GM19467 (cell line): Measurements from ENCODE around the gene WDPCP.
"Not testable (repeated sequence)": the region's sequence is repeated elsewhere in the genome, so short reads cannot be mapped to it uniquely, and the experiment has no call there.

ENCODE experiments used
- ATAC-seq: cut with Tn5 transposase; IDR thresholded peaks from one replicate; pipeline ENCODE4 v1.9.1; 2021; ENCODE audit warnings: mild to moderate bottlenecking, moderate library complexity; ENCODE audit not compliant: unreplicated experiment

Gene WDPCP

DNA sequence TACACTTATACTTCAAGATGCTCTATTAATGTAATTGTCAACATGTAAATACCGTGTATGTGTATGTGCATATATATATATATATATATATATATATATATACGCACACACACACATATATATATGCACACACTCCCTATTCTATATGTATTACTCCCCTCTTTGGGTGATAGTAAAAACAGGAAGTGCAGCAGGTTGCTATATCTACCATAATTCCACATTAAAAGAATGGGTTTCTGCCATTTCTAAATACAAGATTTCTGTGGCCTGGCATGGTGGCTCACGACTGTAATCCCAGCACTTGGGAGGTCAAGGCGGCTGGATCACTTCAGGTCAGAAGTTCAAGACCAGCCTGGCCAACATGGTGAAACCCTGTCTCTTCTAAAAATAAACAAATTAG is 460.7 kb downstream of the WDPCP start:
- no peak for ATAC-seq

DNA sequence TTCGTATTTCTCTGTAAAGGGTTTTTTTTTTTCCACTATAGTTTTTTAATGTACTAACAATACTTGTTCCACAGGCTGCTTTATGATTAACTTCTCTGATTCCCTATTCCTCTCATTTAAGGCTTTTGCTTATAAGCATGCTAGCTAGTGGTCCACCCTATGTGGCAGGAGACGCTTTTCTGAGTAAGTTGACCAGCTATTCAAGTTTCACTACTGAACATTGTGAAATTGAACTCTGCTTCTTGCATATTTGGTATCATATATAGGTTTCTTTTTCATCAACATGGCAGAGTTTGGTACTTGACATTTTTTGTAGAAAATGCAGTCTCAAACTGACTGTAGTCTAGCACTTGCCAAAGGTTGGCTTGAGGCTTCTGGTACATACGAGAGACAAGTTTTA is 463.4 kb downstream of the WDPCP start:
- ATAC-seq, result peak; percentile 68

DNA sequence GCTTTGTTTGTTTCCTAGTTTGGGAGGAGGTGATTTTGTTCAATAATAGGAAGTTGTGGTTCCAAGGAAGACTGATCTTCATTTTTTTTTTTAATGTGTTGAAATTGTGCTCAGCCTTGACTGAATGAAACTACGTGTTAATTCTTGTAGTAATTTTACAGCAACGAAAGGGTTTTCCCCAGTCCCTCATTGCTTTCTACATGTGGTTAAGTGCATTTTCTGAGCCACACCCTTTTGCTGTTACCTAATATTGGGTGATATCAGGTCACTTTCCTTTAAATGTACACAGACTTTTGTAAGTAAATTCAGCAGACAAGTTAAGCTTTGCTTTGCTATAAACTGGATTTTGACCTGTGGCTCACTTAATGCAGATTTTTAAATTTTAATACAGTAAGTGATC is 464.1 kb downstream of the WDPCP start:
- ATAC-seq, result no peak

GRCh38 chr2:63122921-63123320 is 465.4 kb downstream of the WDPCP start:
- ATAC-seq, result no peak

GRCh38 chr2:63121055-63121834 is 467.0 kb downstream of the WDPCP start:
- ATAC-seq, result no peak

GRCh38 chr2:63118821-63119220 is 469.5 kb downstream of the WDPCP start:
- ATAC-seq, result no peak

DNA sequence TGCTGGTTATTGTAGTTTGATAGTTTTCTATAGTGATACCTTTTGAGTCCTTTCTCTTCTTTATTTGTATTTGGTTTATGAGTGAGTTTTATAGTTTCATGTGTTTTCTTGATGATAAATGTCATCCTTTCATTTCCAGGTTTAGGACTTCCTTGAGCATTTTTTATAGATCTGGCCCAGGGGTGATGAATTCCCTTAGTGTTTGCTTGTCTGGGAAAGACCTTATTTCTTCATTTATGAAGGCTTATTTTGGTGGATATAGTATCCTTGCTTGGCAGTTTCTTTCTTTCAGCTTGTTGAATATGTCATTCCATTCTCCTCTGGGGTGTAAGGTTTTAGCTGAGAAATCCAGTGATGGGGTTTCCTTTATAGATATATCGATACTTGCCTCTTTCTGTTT is 483.8 kb downstream of the WDPCP start:
- no peak for ATAC-seq

DNA sequence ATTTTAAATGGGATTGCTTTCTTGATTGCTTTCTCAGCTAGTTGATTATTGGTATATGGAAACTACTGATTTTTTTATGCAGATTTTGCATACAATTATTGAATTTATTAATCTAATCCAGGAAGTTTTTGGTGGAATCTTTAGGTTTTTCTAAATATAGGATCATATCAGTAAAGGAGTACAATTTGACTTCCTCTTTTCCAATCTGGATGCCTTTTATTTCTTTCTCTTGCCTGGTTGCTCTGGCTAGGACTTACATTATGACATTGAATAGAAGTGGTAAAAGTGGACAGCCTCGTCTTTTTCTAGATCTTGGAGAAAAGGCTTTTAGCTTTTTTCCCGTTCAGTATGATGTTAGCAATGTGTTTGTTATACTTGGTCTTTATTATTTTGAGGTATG is 486.3 kb downstream of the WDPCP start:
- no peak for ATAC-seq

- no peak for ATAC-seq
Measured at GRCh38 chr2:63099032-63099431, 489.2 kb downstream of the WDPCP start.

GRCh38 chr2:63096491-63096890 is 491.8 kb downstream of the WDPCP start:
- ATAC-seq, result no peak

GRCh38 chr2:63093502-63093901 is 494.8 kb downstream of the WDPCP start:
- no peak for ATAC-seq

GRCh38 chr2:63092857-63093256 is 495.4 kb downstream of the WDPCP start:
- ATAC-seq, result no peak

DNA sequence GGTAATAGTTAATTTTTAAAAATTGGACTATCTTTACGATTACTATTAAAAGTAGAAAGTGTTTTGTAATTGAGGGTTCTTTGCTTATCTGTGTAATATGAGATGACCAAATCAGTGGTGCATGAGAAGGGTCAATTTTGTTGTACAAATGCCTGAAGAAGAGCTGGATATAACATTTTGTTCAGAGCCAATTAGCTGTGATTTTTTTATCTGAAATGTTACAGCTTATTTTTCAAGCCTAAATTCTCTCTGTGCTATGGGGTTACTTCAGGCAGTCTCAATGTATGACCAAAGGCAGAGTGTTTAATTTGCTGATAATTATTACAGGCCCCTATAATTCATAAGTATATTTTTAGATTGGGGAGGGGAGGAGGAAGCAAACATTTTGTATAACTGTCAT is 495.9 kb downstream of the WDPCP start:
- no peak for ATAC-seq

DNA sequence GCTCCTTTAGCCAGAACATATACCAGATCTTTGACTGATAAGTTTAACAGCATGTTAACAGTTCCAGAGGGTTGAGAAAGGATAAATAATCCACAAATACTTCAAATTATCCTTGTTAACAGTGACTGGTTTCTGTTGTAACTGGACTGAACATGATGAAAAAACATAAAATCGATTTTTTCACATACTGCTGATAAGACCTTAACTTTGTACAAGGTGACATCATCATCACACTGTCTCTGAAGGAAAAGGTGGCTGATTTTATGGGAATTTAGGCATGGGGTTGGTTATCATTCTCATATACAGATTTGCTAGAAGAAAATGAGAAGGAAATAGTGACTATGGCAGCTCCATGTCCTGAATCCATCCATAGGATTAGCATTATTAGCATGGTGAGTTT is 501.6 kb downstream of the WDPCP start:
- no peak for ATAC-seq

- no peak for ATAC-seq
Measured at GRCh38 chr2:63081404-63081803, 506.9 kb downstream of the WDPCP start.

- no peak for ATAC-seq
Measured at GRCh38 chr2:63078852-63079606, 509.2 kb downstream of the WDPCP start.

DNA sequence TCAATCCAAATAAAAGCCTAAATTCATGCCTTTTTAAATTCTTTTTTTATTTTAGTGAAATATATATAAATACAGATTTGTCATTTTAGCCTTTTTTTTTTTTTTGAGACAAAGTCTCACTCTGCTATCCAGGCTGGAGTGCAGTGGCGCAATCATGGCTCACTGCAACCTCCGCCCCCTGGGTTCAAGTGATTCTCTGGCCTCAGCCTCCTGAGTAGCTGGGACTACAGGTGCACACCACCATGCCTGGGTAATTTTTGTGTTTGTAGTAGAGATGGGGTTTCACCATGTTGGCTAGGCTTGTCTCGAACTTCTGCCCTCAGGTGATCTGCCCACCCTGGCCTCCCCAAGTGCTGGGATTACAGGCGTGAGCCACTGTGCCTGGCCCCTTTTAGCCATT is 513.9 kb downstream of the WDPCP start:
- ATAC-seq, result not testable (repeated sequence)

DNA sequence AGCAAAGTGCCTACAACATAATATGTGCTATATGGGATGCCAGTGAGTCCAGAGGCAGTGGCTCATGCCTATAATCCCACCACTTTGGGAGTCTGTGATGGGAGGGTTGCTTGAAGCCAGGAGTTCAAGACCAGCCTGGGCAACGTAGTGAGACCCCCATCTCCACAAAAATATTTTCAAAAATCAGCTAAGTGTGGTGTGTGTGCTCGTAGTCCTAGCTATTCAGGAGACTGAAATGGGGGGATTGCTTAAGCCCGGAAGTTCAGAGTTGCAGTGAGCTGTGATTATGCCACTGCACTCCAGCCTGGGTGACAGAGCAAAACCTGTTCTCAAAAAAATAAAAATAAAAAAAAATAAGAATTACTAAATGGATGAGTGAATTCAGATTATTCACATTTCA is 514.3 kb downstream of the WDPCP start:
- ATAC-seq, result no peak

- ATAC-seq, result no peak
Measured at GRCh38 chr2:63071664-63072063, 516.6 kb downstream of the WDPCP start.
